Retinal pigment epithelial cell (primary cell): Measurements from ENCODE around the gene CNTNAP2.

Source experiments
- DNase-seq: peaks from one replicate; pipeline ENCODE4 v3.0.0-alpha.2; 2010; ENCODE audit warnings: low read depth
- H3K4me3 ChIP-seq: 2 replicates; pipeline ENCODE4 v1.5.1; 2011; ENCODE audit warnings: mild to moderate bottlenecking, low read length, control low read depth, moderate library complexity
- TF ChIP-seq, protein P1 (sequence below): conservative IDR thresholded peaks from 2 replicates; pipeline ENCODE4 v1.5.1; 2011; ENCODE audit warnings: low read depth, low read length, control low read depth, inconsistent platforms

The CNTNAP2 gene

GRCh38 chr7:147992698-147993097, 1876.1 kb downstream of the CNTNAP2 start:
- TF ChIP-seq, protein P1, sequence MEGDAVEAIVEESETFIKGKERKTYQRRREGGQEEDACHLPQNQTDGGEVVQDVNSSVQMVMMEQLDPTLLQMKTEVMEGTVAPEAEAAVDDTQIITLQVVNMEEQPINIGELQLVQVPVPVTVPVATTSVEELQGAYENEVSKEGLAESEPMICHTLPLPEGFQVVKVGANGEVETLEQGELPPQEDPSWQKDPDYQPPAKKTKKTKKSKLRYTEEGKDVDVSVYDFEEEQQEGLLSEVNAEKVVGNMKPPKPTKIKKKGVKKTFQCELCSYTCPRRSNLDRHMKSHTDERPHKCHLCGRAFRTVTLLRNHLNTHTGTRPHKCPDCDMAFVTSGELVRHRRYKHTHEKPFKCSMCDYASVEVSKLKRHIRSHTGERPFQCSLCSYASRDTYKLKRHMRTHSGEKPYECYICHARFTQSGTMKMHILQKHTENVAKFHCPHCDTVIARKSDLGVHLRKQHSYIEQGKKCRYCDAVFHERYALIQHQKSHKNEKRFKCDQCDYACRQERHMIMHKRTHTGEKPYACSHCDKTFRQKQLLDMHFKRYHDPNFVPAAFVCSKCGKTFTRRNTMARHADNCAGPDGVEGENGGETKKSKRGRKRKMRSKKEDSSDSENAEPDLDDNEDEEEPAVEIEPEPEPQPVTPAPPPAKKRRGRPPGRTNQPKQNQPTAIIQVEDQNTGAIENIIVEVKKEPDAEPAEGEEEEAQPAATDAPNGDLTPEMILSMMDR: no peak
- no peak overlapping the region for H3K4me3 ChIP-seq
- no peak for DNase-seq

- TF ChIP-seq, protein P1: no peak
- no peak overlapping the region for H3K4me3 ChIP-seq
- DNase-seq: no peak
Measured at GRCh38 chr7:147997636-147998035, 1881.0 kb downstream of the CNTNAP2 start.

DNA sequence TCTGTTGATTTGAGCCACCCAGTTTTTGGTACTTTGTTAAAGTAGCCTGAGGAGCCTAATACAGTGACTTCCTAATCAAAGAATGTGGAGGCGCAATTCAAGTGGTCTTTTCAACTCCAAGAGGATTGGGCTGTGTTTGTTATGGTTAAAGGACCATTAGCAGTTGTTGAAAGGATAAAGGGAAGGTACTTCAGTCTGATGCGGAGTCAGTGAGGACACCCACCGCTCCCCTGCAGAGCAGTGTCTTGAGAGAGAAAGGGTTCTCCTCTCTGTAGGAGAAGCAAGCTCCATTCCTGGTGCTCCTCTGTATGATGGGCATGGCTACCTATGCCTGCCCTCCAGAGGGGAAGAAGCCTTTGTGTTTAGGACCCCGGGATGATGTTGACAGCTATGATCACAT, 1883.4 kb downstream of the CNTNAP2 start:
- TF ChIP-seq, protein P1: no peak
- no peak for DNase-seq
- no peak overlapping the region for H3K4me3 ChIP-seq

DNA sequence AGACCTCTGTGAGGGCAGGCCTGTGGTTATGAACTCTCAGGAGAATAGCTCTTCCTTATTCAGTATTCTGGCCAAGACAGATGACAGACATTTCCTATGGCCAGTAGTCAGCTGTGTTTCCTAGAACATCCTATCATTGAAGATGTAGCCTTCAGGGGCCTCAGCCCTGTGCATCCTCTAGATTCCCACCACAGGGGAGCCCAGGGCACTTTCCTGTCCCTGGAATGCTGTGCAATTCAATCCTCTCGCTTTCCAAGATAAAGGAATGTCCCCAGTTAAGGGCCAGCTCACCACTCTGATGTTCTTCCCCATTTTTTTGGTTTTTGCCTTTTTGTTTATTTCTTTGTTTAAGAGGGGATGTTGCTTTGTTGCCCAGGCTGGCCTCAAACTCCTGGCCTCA, 1895.2 kb downstream of the CNTNAP2 start:
- no peak overlapping the region for H3K4me3 ChIP-seq
- no peak for DNase-seq
- TF ChIP-seq, protein P1: no peak

DNA sequence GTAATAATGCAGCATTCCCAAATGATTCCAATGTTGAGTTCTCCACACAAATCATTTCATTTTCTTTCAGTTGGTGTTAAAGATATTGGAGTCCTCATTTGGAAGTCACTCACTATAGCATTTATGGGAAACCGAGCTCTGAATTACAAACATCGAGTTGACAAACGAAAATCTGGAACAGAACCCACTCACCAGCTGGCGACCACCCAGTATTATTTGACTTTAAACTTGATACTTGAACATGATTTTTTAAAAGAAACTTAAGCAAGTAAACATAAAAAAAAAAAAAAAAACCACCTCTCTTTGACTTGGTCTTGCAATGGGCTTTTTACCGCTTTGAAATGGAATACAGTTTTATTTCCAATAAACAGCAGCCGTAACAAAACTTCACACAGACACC, 1897.4 kb downstream of the CNTNAP2 start:
- H3K4me3 ChIP-seq: no peak overlapping the region
- DNase-seq: no peak
- TF ChIP-seq, protein P1: no peak

DNA sequence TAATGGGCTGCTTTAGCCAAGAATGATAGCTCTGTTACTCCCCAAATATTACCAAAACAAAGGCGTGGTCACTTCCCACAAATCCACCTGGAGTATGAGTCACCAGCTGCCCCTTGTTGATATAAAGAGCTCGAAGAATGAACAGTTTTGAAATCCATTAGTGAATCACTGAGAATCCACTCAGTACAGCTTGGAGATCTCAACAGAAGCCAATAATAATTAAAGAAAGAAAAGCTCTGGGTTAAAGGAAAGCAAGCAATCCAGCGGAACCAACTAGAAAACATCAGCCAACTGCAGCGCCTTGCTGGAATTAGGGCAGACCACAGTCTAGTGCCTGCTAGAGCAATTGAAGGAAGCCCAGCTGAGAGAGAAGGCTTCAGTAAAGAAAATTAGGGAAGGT, 1897.9 kb downstream of the CNTNAP2 start:
- TF ChIP-seq, protein P1: no peak
- DNase-seq: no peak
- H3K4me3 ChIP-seq: no peak overlapping the region

DNA sequence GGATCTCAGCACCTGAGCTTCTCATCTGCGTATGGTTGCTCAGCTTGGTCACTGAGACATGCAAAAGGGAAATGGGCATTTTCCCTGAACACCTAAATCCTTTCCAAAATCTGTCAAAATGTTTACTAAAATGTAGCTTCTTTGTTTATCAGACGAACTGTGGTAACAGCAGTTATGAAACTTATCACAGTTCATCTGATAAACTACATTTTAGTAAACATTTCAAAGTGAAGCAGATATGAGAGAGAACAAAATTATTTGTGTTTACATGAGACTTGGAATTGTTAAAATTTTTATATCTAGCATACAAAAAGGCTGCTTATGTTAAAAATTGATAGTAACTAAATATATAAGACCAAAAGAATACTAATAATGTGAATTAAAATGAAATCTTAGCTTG, 1900.5 kb downstream of the CNTNAP2 start:
- TF ChIP-seq, protein P1: no peak
- no peak overlapping the region for H3K4me3 ChIP-seq
- no peak for DNase-seq
